ENCODE measurements around the gene EYA2.

DNA sequence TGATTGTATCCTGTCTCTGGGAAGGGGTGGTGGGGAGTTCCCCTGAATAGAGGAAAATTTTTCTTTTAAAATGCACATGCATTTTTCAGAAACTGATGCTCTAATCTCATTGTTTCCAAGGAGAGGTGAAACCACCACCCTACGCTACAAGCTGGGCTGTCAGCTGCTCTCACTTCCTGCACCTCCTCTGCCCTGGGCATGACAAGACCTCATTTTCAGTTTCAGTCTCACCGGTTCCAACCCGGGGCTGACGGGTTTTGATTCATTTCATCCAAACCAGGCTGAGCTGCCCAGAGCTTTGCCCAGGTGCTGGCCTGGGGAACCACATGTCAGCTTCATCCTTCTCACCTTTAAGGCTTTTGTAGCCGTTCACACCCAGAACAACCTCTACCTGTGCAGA, 99.7 kb downstream of the EYA2 start:
- TF ChIP-seq, protein P1, sequence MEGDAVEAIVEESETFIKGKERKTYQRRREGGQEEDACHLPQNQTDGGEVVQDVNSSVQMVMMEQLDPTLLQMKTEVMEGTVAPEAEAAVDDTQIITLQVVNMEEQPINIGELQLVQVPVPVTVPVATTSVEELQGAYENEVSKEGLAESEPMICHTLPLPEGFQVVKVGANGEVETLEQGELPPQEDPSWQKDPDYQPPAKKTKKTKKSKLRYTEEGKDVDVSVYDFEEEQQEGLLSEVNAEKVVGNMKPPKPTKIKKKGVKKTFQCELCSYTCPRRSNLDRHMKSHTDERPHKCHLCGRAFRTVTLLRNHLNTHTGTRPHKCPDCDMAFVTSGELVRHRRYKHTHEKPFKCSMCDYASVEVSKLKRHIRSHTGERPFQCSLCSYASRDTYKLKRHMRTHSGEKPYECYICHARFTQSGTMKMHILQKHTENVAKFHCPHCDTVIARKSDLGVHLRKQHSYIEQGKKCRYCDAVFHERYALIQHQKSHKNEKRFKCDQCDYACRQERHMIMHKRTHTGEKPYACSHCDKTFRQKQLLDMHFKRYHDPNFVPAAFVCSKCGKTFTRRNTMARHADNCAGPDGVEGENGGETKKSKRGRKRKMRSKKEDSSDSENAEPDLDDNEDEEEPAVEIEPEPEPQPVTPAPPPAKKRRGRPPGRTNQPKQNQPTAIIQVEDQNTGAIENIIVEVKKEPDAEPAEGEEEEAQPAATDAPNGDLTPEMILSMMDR (IDR thresholded peaks at IDR 0.05) = no peak
- TF ChIP-seq EZH2 (IDR thresholded peaks at IDR 0.05) = no peak
- no peak for TF ChIP-seq EZH2phosphoT487 (IDR thresholded peaks at IDR 0.05)
